Naive B cell (primary cell): ENCODE results near the gene TTYH2. TPM values are rescaled to one million over a fixed set of nuclear protein-coding genes. Genes with fewer than 3 reads are reported as not detected.
A peak's percentile ranks its signal among the peaks of the same experiment; 100 is the strongest.
"Not testable (repeated sequence)": the region's sequence is repeated elsewhere in the genome, so short reads cannot be mapped to it uniquely, and the experiment has no call there.

Experiments used
- ATAC-seq, 2 donors: fragments of 150-1000 bp; cut with Tn5 transposase; 2 replicates each; pipeline ENCODE4 v1.10.0; 2021; ENCODE audit warnings: low read depth in 2 of 2, mild to moderate bottlenecking in 2 of 2, moderate library complexity in 2 of 2
- DNase-seq: peaks from one replicate; pipeline ENCODE4 v3.0.0; 2022
- H3K27ac Mint-ChIP-seq, 6 donors: one replicate each; pipeline ENCODE4 v1.8.0; 2020 to 2022; ENCODE audit warnings: mild to moderate bottlenecking in 6 of 6, mixed read lengths in 6 of 6, moderate library complexity in 5 of 6, inconsistent platforms in 2 of 6
- H3K27me3 Mint-ChIP-seq, 3 donors: one replicate each; pipeline ENCODE4 v1.8.0; 2021 to 2022; ENCODE audit warnings: mixed read lengths in 3 of 3, mild to moderate bottlenecking in 1 of 3
- H3K36me3 Mint-ChIP-seq, 2 donors: one replicate each; pipeline ENCODE4 v1.8.0; 2020 to 2022; ENCODE audit warnings: mixed read lengths in 2 of 2, inconsistent platforms in 1 of 2, mild to moderate bottlenecking in 1 of 2
- H3K4me1 Mint-ChIP-seq, 3 donors: one replicate each; pipeline ENCODE4 v1.8.0; 2020 to 2022; ENCODE audit warnings: mixed read lengths in 3 of 3, inconsistent platforms in 1 of 3, mild to moderate bottlenecking in 1 of 3, moderate library complexity in 1 of 3
- H3K4me3 Mint-ChIP-seq, 8 donors: one replicate each; pipeline ENCODE4 v1.8.0; 2020 to 2022; ENCODE audit warnings: mild to moderate bottlenecking in 8 of 8, mixed read lengths in 8 of 8, moderate library complexity in 8 of 8, inconsistent platforms in 2 of 8
- H3K9me3 Mint-ChIP-seq, 7 donors: one replicate each; pipeline ENCODE4 v1.8.0; 2020 to 2022; ENCODE audit warnings: mixed read lengths in 7 of 7, mild to moderate bottlenecking in 5 of 7, inconsistent platforms in 2 of 7, moderate library complexity in 1 of 7
- polyA plus RNA-seq, 6 donors: library from polyadenylated mRNA; unstranded; fragments of 300-500 nt; fragmentation: Illumina TruSeq; gene quantifications; one replicate each; pipeline ENCODE4 v1.2.3, GENCODE V29; 2021; ENCODE audit warnings: low read depth in 6 of 6

The TTYH2 gene
- polyA plus RNA-seq, 6 donors from 2014 or later: 0.57 to 2.0 (median 1.1) TPM

- Mint-ChIP-seq H3K27ac (no peak overlapping the region), H3K27me3 (no peaks in the 10 kb centered on the region), H3K9me3 (no peaks in the 10 kb centered on the region), H3K4me3 (no peak overlapping the region), H3K4me1 (no peaks in the 10 kb centered on the region), H3K36me3 (no peaks in the 10 kb centered on the region)
- DNase-seq (no peak), ATAC-seq (no peak)
Measured at GRCh38 chr17:74251569-74251968, 38.2 kb downstream of the TTYH2 start.

DNA sequence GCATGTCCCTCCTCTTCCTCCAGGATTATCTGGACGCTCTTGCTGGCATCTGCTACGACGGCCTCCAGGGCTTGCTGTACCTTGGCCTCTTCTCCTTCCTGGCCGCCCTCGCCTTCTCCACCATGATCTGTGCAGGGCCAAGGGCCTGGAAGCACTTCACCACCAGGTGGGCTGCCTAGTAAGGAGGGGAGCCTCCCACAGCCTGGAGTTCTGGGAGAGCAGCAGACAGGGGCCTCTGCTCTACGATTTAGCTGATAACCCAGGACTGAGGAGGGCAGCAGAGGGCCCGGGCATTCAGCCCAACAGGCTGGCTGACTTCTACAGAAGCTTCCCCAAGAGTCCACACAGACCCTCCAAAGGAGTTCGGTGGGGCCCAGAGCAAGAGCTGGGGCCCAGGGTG is 38.8 kb downstream of the TTYH2 start:
- Mint-ChIP-seq H3K36me3 (no peaks in the 10 kb centered on the region), H3K27me3 (no peaks in the 10 kb centered on the region), H3K9me3 (no peaks in the 10 kb centered on the region), H3K4me3 (no peak overlapping the region), H3K27ac (no peak overlapping the region), H3K4me1 (no peaks in the 10 kb centered on the region)
- no peak for DNase-seq
- no peak for ATAC-seq

GRCh38 chr17:74253036-74253435 is 39.7 kb downstream of the TTYH2 start:
- DNase-seq (no peak), ATAC-seq (no peak)
- H3K9me3 Mint-ChIP-seq: no peaks in the 10 kb centered on the region
- H3K36me3 Mint-ChIP-seq: no peaks in the 10 kb centered on the region
- no peak overlapping the region for H3K27ac Mint-ChIP-seq
- no peak overlapping the region for H3K4me3 Mint-ChIP-seq
- no peaks in the 10 kb centered on the region for H3K4me1 Mint-ChIP-seq
- H3K27me3 Mint-ChIP-seq: no peaks in the 10 kb centered on the region

GRCh38 chr17:74257311-74257710 is 43.9 kb downstream of the TTYH2 start:
- DNase-seq (no peak), ATAC-seq (no peak)
- H3K4me3 Mint-ChIP-seq: no peak overlapping the region
- H3K27ac Mint-ChIP-seq: no peak overlapping the region
- no peaks in the 10 kb centered on the region for H3K9me3 Mint-ChIP-seq
- no peaks in the 10 kb centered on the region for H3K36me3 Mint-ChIP-seq
- no peaks in the 10 kb centered on the region for H3K4me1 Mint-ChIP-seq
- no peaks in the 10 kb centered on the region for H3K27me3 Mint-ChIP-seq

- no peak overlapping the region for H3K4me3 Mint-ChIP-seq
- DNase-seq: no peak
- no peaks in the 10 kb centered on the region for H3K27me3 Mint-ChIP-seq
- no peaks in the 10 kb centered on the region for H3K9me3 Mint-ChIP-seq
- no peak overlapping the region for H3K27ac Mint-ChIP-seq
- no peak for ATAC-seq
- H3K36me3 Mint-ChIP-seq: no peaks in the 10 kb centered on the region
- H3K4me1 Mint-ChIP-seq: no peaks in the 10 kb centered on the region
Measured at GRCh38 chr17:74259667-74260524, 46.5 kb downstream of the TTYH2 start.

DNA sequence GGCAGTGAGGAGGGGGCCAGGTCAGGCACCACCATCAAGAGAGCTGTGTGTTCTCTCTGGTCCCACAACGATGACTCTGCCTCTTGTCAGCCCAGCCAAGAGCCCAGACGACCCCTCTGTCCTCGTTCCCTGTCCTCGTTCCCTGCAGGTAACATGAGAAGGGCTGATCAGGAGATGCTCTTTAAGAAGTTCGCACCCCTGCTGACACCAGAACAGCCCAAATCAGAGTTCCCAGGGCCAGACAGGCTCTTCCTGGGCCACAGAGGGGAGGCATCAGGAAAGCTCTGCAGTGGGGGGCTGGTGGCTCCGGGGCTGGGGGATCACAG is 47.1 kb downstream of the TTYH2 start:
- H3K9me3 Mint-ChIP-seq: no peaks in the 10 kb centered on the region
- ATAC-seq: no peak
- no peak overlapping the region for H3K4me3 Mint-ChIP-seq
- DNase-seq: no peak
- H3K27me3 Mint-ChIP-seq: no peaks in the 10 kb centered on the region
- H3K36me3 Mint-ChIP-seq: no peaks in the 10 kb centered on the region
- no peaks in the 10 kb centered on the region for H3K4me1 Mint-ChIP-seq
- no peak overlapping the region for H3K27ac Mint-ChIP-seq

GRCh38 chr17:74262601-74263000 is 49.2 kb downstream of the TTYH2 start:
- H3K4me1 Mint-ChIP-seq: no peaks in the 10 kb centered on the region
- peaks cover 0 to 6% (median 0%) of the 10 kb centered on the region in 7 donors for H3K9me3 Mint-ChIP-seq
- no peak overlapping the region for H3K27ac Mint-ChIP-seq
- H3K36me3 Mint-ChIP-seq: no peaks in the 10 kb centered on the region
- H3K27me3 Mint-ChIP-seq: peaks cover 2 to 15% (median 11%) of the 10 kb centered on the region in 3 donors
- ATAC-seq (no peak), DNase-seq (no peak)
- no peak overlapping the region for H3K4me3 Mint-ChIP-seq

DNA sequence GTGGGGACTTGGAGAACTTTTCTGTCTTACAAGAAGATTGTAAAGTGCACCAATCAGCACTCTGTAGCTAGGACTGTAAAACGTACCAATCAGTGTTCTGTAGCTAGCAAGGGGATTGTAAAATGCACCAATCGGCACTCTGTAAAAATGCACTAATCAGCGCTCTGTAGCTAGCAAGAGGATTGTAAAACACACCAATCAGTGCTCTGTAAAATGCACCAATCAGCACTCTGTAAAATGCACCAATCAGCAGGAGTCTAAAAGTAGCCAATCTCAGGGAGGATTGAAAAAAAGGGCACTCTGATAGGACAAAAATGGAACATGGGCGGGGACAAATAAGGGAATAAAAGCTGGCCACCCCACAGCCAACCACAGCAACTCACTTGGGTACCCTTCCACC is 53.7 kb downstream of the TTYH2 start:
- DNase-seq, H3K4me3 Mint-ChIP-seq, ATAC-seq, H3K27ac Mint-ChIP-seq, H3K4me1 Mint-ChIP-seq, H3K36me3 Mint-ChIP-seq, H3K9me3 Mint-ChIP-seq: not testable (repeated sequence)
- peaks cover 9 to 39% (median 34%) of the 10 kb centered on the region in 3 donors for H3K27me3 Mint-ChIP-seq

DNA sequence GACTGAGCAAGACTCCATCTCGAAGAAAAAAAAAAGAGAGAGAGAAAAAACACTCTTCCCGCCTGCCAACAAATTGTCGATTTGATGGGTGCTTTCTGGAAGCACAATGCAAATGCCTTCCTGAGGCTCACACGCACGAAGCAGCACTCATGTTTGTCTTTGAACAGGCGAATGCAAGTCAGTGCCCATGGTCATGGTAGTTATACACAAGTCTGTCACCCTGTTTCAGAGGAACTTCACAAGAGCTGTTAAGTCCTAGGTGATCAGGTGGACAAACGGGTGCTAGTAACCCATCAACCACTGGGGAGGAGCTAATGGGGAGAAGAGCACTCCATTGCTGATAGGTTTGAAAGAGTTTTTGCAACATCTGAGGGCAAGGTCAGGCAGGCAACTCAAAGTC is 54.2 kb downstream of the TTYH2 start:
- Mint-ChIP-seq H3K27me3 (peaks cover 9 to 43% (median 39%) of the 10 kb centered on the region in 3 donors), H3K4me1 (no peaks in the 10 kb centered on the region), H3K4me3 (no peak overlapping the region), H3K27ac (no peak overlapping the region), H3K9me3 (peaks cover 0 to 6% (median 1%) of the 10 kb centered on the region in 7 donors), H3K36me3 (no peaks in the 10 kb centered on the region)
- ATAC-seq (no peak), DNase-seq (no peak)

DNA sequence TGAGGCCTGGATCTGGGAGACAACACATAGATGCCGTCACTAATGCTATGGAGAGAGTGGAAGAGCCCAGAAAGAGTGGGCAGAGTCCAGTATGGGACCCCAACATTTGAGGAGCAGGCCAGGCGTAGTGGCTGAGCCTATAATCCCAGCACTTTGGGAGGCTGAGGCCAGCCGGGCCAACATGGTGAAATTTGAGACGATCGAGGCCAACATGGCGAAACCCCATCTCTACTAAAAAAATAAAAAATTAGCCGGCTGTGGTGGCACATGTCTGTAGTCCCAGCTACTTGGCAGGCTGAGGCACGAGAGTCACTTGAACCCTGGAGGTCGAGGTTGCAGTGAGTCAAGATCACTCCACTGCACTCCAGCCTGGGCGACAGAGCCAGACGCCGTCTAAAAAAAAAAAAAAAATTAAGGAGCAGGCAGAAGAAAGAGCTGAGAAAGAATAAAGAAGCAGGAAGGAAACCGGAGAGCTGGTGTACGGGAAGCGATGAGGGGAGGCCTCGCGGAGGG is 54.7 kb downstream of the TTYH2 start:
- Mint-ChIP-seq H3K4me1 (no peaks in the 10 kb centered on the region), H3K36me3 (no peaks in the 10 kb centered on the region), H3K4me3 (no peak overlapping the region), H3K27me3 (peaks cover 9 to 47% (median 44%) of the 10 kb centered on the region in 3 donors), H3K27ac (no peak overlapping the region), H3K9me3 (peaks cover 0 to 6% (median 1%) of the 10 kb centered on the region in 7 donors)
- ATAC-seq: no peak
- DNase-seq: no peak

DNA sequence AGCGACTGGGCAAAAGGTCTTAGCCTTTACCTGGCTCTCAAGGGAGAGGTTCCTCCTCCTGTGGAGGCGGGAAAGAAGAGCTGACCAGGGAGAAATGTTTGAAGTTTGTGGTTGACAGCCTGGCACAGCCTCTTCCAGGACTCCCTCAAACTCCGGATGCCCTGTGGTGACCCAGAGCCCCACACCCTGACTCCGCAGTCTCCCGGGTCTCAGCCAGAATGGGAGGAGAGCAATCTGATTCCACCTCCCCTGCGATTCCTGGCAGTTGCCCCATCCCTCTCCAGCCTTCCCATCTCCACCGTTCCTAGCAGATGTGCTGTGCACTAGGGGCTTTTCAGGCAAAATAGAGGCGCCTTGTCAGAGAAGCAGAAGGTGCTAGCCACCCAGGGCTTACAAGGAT is 55.2 kb downstream of the TTYH2 start:
- H3K27me3 Mint-ChIP-seq: peaks cover 9 to 52% (median 49%) of the 10 kb centered on the region in 3 donors
- no peaks in the 10 kb centered on the region for H3K36me3 Mint-ChIP-seq
- H3K4me1 Mint-ChIP-seq: peaks cover 0 to under 1% (median 0%) of the 10 kb centered on the region in 3 donors
- ATAC-seq: no peak
- DNase-seq: no peak
- no peak overlapping the region for H3K27ac Mint-ChIP-seq
- H3K9me3 Mint-ChIP-seq: peaks cover 0 to 6% (median 1%) of the 10 kb centered on the region in 7 donors
- no peak overlapping the region for H3K4me3 Mint-ChIP-seq

- Mint-ChIP-seq H3K4me3 (no peak overlapping the region), H3K27ac (no peak overlapping the region), H3K9me3 (peaks cover 0 to 6% (median 1%) of the 10 kb centered on the region in 7 donors), H3K27me3 (peaks cover 15 to 70% (median 66%) of the 10 kb centered on the region in 3 donors), H3K4me1 (peaks cover 10 to 18% (median 12%) of the 10 kb centered on the region in 3 donors), H3K36me3 (no peaks in the 10 kb centered on the region)
- ATAC-seq (no peak), DNase-seq (no peak)
Measured at GRCh38 chr17:74270333-74270732, 57.0 kb downstream of the TTYH2 start.

- H3K4me3 Mint-ChIP-seq: peak overlapping the region in 1 of 8 donors; percentile 29
- ATAC-seq (no peak), DNase-seq (no peak)
- H3K4me1 Mint-ChIP-seq: peaks cover 10 to 18% (median 12%) of the 10 kb centered on the region in 3 donors
- peaks cover 0 to 2% of the 10 kb centered on the region in 2 donors for H3K36me3 Mint-ChIP-seq
- peaks cover 0 to 6% (median 1%) of the 10 kb centered on the region in 7 donors for H3K9me3 Mint-ChIP-seq
- no peak overlapping the region for H3K27ac Mint-ChIP-seq
- H3K27me3 Mint-ChIP-seq: peaks cover 15 to 78% (median 76%) of the 10 kb centered on the region in 3 donors
Measured at GRCh38 chr17:74271281-74271680, 57.9 kb downstream of the TTYH2 start.

- H3K36me3 Mint-ChIP-seq: peaks cover 0 to 7% of the 10 kb centered on the region in 2 donors
- peaks cover 10 to 18% (median 12%) of the 10 kb centered on the region in 3 donors for H3K4me1 Mint-ChIP-seq
- H3K9me3 Mint-ChIP-seq: peaks cover 0 to 5% (median 1%) of the 10 kb centered on the region in 7 donors
- no peak overlapping the region for H3K27ac Mint-ChIP-seq
- ATAC-seq (no peak), DNase-seq (no peak)
- H3K4me3 Mint-ChIP-seq: no peak overlapping the region
- H3K27me3 Mint-ChIP-seq: peaks cover 15 to 78% (median 77%) of the 10 kb centered on the region in 3 donors
Measured at GRCh38 chr17:74271901-74272561, 58.7 kb downstream of the TTYH2 start.
